IMR-90 (cell line): ENCODE data around the gene PLCH2. TPM values are rescaled to one million over a fixed set of nuclear protein-coding genes. Genes with fewer than 3 reads are reported as not detected.
A peak's percentile ranks its signal among the peaks of the same experiment; 100 is the strongest.

Source experiments
- ATAC-seq: fragments of 200-7000 bp; cut with Tn5 transposase; 2 replicates; pipeline ENCODE4 v1.9.1; 2020; ENCODE audit warnings: low read depth, mild to moderate bottlenecking, moderate library complexity
- BruUV-seq: library from RNA; stranded (reverse); fragments of 400-500 nt; replicated peaks from 2 replicates; lab custom pipeline; 2021; lab: Mats Ljungman, UMichigan
- CTCF ChIA-PET: fragments of 300-600 bp; formaldehyde crosslinking; extraction: SDS; loops from one replicate; lab custom pipeline; 2021; ENCODE audit warnings: antibody characterized with exemption; lab: Yijun Ruan, JAX
- POLR2A ChIA-PET: fragments of 300-600 bp; sonication (Branson Sonifier 250); formaldehyde crosslinking; loops from one replicate; lab custom pipeline; 2022; ENCODE audit warnings: antibody characterized with exemption; ENCODE audit not compliant: unreplicated experiment; lab: Charles Lee
- DNase-seq: peaks from one replicate; pipeline ENCODE4 v3.0.0; 2013
- H2AFZ ChIP-seq: replicated peaks from 2 replicates; pipeline ENCODE3; 2013; ENCODE audit warnings: low read length, mild to moderate bottlenecking; ENCODE audit not compliant: poor library complexity
- H2AK5ac ChIP-seq: 2 replicates; pipeline ENCODE4 v1.6.1; 2013; ENCODE audit warnings: low read depth, low read length, inconsistent platforms
- H2AK9ac ChIP-seq: replicated peaks from 2 replicates; pipeline ENCODE3; 2013; ENCODE audit warnings: mild to moderate bottlenecking, low read depth, low read length, moderate library complexity; ENCODE audit not compliant: poor library complexity
- H2BK120ac ChIP-seq: 2 replicates; pipeline ENCODE4 v1.6.1; 2013; ENCODE audit warnings: low read depth, low read length, inconsistent platforms
- H2BK15ac ChIP-seq: 3 replicates; pipeline ENCODE4 v1.6.1; 2013; ENCODE audit warnings: low read depth, low read length, inconsistent platforms
- H2BK20ac ChIP-seq: 2 replicates; pipeline ENCODE4 v1.6.1; 2013; ENCODE audit warnings: low read depth, mild to moderate bottlenecking, inconsistent platforms, low read length, moderate library complexity
- H2BK5ac ChIP-seq: 2 replicates; pipeline ENCODE4 v1.6.1; 2013; ENCODE audit warnings: mild to moderate bottlenecking, low read depth, low read length, inconsistent platforms; ENCODE audit not compliant: poor library complexity, severe bottlenecking
- H3K14ac ChIP-seq: replicated peaks from 2 replicates; pipeline ENCODE4 v1.6.1; 2013; ENCODE audit warnings: low read depth, low read length, inconsistent platforms
- H3K18ac ChIP-seq: 2 replicates; pipeline ENCODE4 v1.6.1; 2013; ENCODE audit warnings: low read depth, low read length, control low read depth
- H3K23ac ChIP-seq: 2 replicates; pipeline ENCODE4 v1.6.1; 2013; ENCODE audit warnings: low read depth, low read length, inconsistent platforms
- H3K27ac ChIP-seq: 2 replicates; pipeline ENCODE4 v1.5.1; 2013; ENCODE audit warnings: mild to moderate bottlenecking, control low read depth, low read length; ENCODE audit not compliant: insufficient read depth
- H3K27me3 ChIP-seq: 2 replicates; pipeline ENCODE4 v1.6.1; 2013; ENCODE audit warnings: low read length; ENCODE audit not compliant: control insufficient read depth, insufficient read depth
- H3K36me3 ChIP-seq: 2 replicates; pipeline ENCODE4 v1.6.1; 2013; ENCODE audit warnings: low read length, mixed read lengths; ENCODE audit not compliant: control insufficient read depth, insufficient read depth
- H3K4ac ChIP-seq: 2 replicates; pipeline ENCODE4 v1.6.1; 2013; ENCODE audit warnings: low read depth, low read length, inconsistent platforms
- H3K4me1 ChIP-seq: 2 replicates; pipeline ENCODE4 v1.6.1; 2013; ENCODE audit warnings: low read length, mixed read lengths; ENCODE audit not compliant: control insufficient read depth, insufficient read depth
- H3K4me2 ChIP-seq: 2 replicates; pipeline ENCODE4 v1.6.1; 2013; ENCODE audit warnings: low read depth, mild to moderate bottlenecking, control low read depth, low read length, moderate library complexity
- H3K4me3 ChIP-seq: 2 replicates; pipeline ENCODE4 v1.5.1; 2013; ENCODE audit warnings: low read depth, mild to moderate bottlenecking, control low read depth, low read length, moderate library complexity; ENCODE audit not compliant: insufficient read depth
- H3K56ac ChIP-seq: 2 replicates; pipeline ENCODE4 v1.6.1; 2013; ENCODE audit warnings: low read length, inconsistent platforms; ENCODE audit not compliant: insufficient read depth; ENCODE audit errors: extremely low read depth
- H3K79me1 ChIP-seq, 2 experiments: 2 replicates each; pipeline ENCODE4 v1.6.1; 2013; ENCODE audit warnings: low read length in 2 of 2, inconsistent platforms in 1 of 2, low read depth in 1 of 2
- H3K9ac ChIP-seq: 2 replicates; pipeline ENCODE4 v1.6.1; 2013; ENCODE audit warnings: low read depth, low read length, control low read depth
- H3K9me1 ChIP-seq: 2 replicates; pipeline ENCODE4 v1.6.1; 2013; ENCODE audit warnings: low read length, inconsistent platforms; ENCODE audit not compliant: insufficient read depth
- H3K9me3 ChIP-seq: 2 replicates; pipeline ENCODE4 v1.6.1; 2013; ENCODE audit warnings: low read length; ENCODE audit not compliant: control insufficient read depth, insufficient read depth
- H4K20me1 ChIP-seq: 2 replicates; pipeline ENCODE4 v1.6.1; 2013; ENCODE audit warnings: low read length, inconsistent platforms; ENCODE audit not compliant: insufficient read depth
- H4K5ac ChIP-seq: 2 replicates; pipeline ENCODE4 v1.6.1; 2013; ENCODE audit warnings: mild to moderate bottlenecking, low read depth, low read length, control low read depth
- H4K8ac ChIP-seq, 2 experiments: 2 replicates each; pipeline ENCODE4 v1.6.1; 2013; ENCODE audit warnings: low read depth in 2 of 2, low read length in 2 of 2, control low read depth in 1 of 2, inconsistent platforms in 1 of 2
- H4K91ac ChIP-seq: 2 replicates; pipeline ENCODE4 v1.6.1; 2013; ENCODE audit warnings: low read depth, low read length, inconsistent platforms; ENCODE audit not compliant: insufficient read depth
- BHLHE40 ChIP-seq: fragments of 150-350 bp; IDR thresholded peaks from 2 replicates; pipeline ENCODE4 v1.6.1; 2016; ENCODE audit warnings: mild to moderate bottlenecking, low read depth, low read length
- CEBPB ChIP-seq: IDR thresholded peaks from 2 replicates; pipeline ENCODE4 v1.6.1; 2012; ENCODE audit warnings: low read depth, low read length, improper control_type of control experiment
- FOS ChIP-seq: fragments of 150-350 bp; IDR thresholded peaks from 2 replicates; pipeline ENCODE4 v1.6.1; 2016; ENCODE audit warnings: low read depth, low read length
- MAFK ChIP-seq: IDR thresholded peaks from 2 replicates; pipeline ENCODE4 v1.6.1; 2012; ENCODE audit warnings: low read depth, low read length, improper control_type of control experiment
- MAZ ChIP-seq: IDR thresholded peaks from 2 replicates; pipeline ENCODE4 v1.6.1; 2012; ENCODE audit warnings: low read depth, mild to moderate bottlenecking, low read length, improper control_type of control experiment, moderate library complexity, borderline replicate concordance
- MXI1 ChIP-seq: IDR thresholded peaks from 2 replicates; pipeline ENCODE4 v1.6.1; 2012; ENCODE audit warnings: low read depth, mild to moderate bottlenecking, low read length, moderate library complexity, borderline replicate concordance
- NFE2L2 ChIP-seq: fragments of 150-350 bp; IDR thresholded peaks from 2 replicates; pipeline ENCODE4 v1.6.1; 2016; ENCODE audit warnings: low read depth, mild to moderate bottlenecking, low read length
- POLR2A ChIP-seq: IDR thresholded peaks from 2 replicates; pipeline ENCODE4 v1.6.1; 2012; ENCODE audit warnings: mild to moderate bottlenecking, low read depth, low read length
- RAD21 ChIP-seq: IDR thresholded peaks from 2 replicates; pipeline ENCODE4 v1.6.1; 2012; ENCODE audit warnings: low read length, improper control_type of control experiment
- RCOR1 ChIP-seq: IDR thresholded peaks from 2 replicates; pipeline ENCODE4 v1.6.1; 2012; ENCODE audit warnings: mild to moderate bottlenecking, low read length, improper control_type of control experiment; ENCODE audit not compliant: insufficient replicate concordance
- RFX5 ChIP-seq: IDR thresholded peaks from 2 replicates; pipeline ENCODE4 v1.8.0; 2012; ENCODE audit warnings: low read depth, mild to moderate bottlenecking, low read length, moderate library complexity
- WGBS, 2 experiments: methylation state at CpG; one replicate each; pipeline versions ENCODE4 v1.1.5 to v1.1.7; 2013; ENCODE audit warnings: missing lambda C conversion rate in 2 of 2; ENCODE audit not compliant: insufficient read length in 1 of 2; ENCODE audit errors: extremely low coverage in 2 of 2; 5-methylcytosine and 5-hydroxymethylcytosine counted together
- dilution Hi-C: fragments of 300-500 bp; cut with HindIII; formaldehyde crosslinking; loops from one replicate; pipeline ENCODE4 v1.14.3; 2018; ENCODE audit warnings: low sequenced_read_pairs; ENCODE audit not compliant: unreplicated experiment
- in situ Hi-C: fragments of 300-500 bp; cut with MboI; formaldehyde crosslinking; loops from 3 replicates; pipeline ENCODE4 v1.14.3; 2019; ENCODE audit warnings: low sequenced_read_pairs, inconsistent platforms, mixed read lengths
- intact Hi-C: fragments of 100-400 bp; cut with micrococcal nuclease; formaldehyde crosslinking; loops from 2 replicates; pipeline ENCODE4 v1.10.0; 2022
- polyA plus RNA-seq, 3 experiments: library from polyadenylated mRNA; depleted of rRNA; stranded (reverse); fragments of >200 nt; gene quantifications; 2 replicates each; pipeline ENCODE4 v1.2.3, GENCODE V29; 2012; ENCODE audit warnings: low replicate concordance in 1 of 3
- total RNA-seq: library from RNA; depleted of rRNA; stranded (reverse); fragments of >200 nt; gene quantifications from 2 replicates; pipeline ENCODE4 v1.2.3, GENCODE V29; 2012
- TF ChIP-seq, protein P1 (sequence below): fragments of 150-350 bp; IDR thresholded peaks from 2 replicates; pipeline ENCODE4 v1.6.1; 2017; ENCODE audit warnings: mild to moderate bottlenecking, antibody characterized with exemption, low read length, low read depth
- TF ChIP-seq, protein P2 (sequence below): conservative IDR thresholded peaks from 2 replicates; pipeline ENCODE4 v1.5.1; 2012; ENCODE audit warnings: mild to moderate bottlenecking, low read depth, low read length, improper control_type of control experiment
- TF ChIP-seq, protein P3 (sequence below): fragments of 150-350 bp; IDR thresholded peaks from 2 replicates; pipeline ENCODE4 v1.6.1; 2016; ENCODE audit warnings: low read depth, mild to moderate bottlenecking, low read length, moderate library complexity, borderline replicate concordance

Gene PLCH2
- total and polyA plus RNA-seq, 2 of the 4 experiments (the other 2 are of a cell fraction), result 0.18 to 1.9 TPM

DNA sequence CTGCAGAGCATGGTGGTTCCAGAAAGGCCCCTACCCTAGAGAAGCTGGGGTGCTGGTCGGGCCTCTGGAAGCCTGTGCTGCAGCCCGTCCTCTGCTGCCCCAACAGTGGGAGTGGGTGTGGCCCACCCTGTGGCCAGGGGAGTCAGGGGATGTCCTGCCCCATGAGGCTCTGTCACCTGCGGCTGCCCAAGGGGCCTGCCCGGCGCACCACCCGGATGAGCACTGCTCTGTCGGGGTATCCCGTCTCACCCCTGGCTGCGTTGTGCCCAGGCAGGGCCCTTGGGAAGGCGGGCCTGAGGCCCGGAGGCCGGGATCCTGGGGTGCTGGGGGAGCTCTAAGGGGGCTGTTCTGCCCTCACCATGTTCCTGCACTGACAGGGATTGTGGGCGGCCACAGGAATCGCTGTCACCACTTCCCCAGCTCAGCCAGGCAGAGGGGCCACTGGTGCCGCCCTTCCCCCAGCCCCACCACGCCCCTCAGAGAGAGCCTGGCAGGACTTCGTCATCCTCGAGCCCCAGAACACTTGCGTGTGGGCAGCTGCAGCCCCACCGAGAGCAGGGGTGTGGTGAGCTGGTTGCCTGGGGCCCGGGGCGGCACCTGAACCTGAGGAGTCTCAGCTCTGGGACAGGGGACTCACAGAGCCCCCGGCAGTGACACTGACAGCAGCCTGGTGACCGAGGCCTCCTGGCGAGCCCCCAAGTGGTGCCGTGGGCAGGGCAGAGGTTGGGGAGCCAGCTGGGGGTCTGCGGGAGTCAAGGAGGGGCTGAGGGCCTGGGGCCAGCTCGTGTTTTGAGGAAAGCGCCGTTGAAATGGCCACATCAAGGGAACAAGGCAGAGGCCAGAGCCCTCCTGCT is 30.1 kb downstream of the PLCH2 start:
- ChIA-PET CTCF (no interaction called here), POLR2A (no interaction called here)
- H3K14ac ChIP-seq, result no peak overlapping the region
- no peak overlapping the region for H3K4me2 ChIP-seq
- H3K4me3 ChIP-seq, result no peak overlapping the region
- H3K4me1 ChIP-seq, result peaks cover 2% of the 10 kb centered on the region; the same call in 1 of the 2 replicates
- H3K79me1 ChIP-seq, result no peaks in the 10 kb centered on the region
- intact Hi-C loops, result no loop called here
- no peak overlapping the region for H2AFZ ChIP-seq
- peak overlapping the region; percentile 55 for H2AK9ac ChIP-seq
- H3K23ac ChIP-seq, result no peak overlapping the region
- H4K91ac ChIP-seq, result no peak overlapping the region
- H3K27me3 ChIP-seq, result peaks cover 12% of the 10 kb centered on the region; the same call in 1 of the 2 replicates
- no peak overlapping the region for H3K27ac ChIP-seq
- H3K36me3 ChIP-seq, result peaks cover 25% of the 10 kb centered on the region
- ATAC-seq (peak; percentile 5; the same call in 1 of the 2 replicates), DNase-seq (no peak)
- in situ Hi-C loops, result no loop called here
- WGBS, 2 experiments, result 67% methylated on average over 15 of the region's 30 CpGs; no CpG with 5 or more reads in 1 of the 2 experiments
- H3K18ac ChIP-seq, result no peak overlapping the region
- dilution Hi-C loops, result no loop called here
- no peak overlapping the region for H4K8ac ChIP-seq
- H2BK20ac ChIP-seq, result no peak overlapping the region
- H3K4ac ChIP-seq, result no peak overlapping the region
- no peak overlapping the region for H2AK5ac ChIP-seq
- no peak overlapping the region for H3K9ac ChIP-seq
- TF ChIP-seq, protein P1, sequence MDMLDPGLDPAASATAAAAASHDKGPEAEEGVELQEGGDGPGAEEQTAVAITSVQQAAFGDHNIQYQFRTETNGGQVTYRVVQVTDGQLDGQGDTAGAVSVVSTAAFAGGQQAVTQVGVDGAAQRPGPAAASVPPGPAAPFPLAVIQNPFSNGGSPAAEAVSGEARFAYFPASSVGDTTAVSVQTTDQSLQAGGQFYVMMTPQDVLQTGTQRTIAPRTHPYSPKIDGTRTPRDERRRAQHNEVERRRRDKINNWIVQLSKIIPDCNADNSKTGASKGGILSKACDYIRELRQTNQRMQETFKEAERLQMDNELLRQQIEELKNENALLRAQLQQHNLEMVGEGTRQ, result no peak
- no peak for TF ChIP-seq RAD21
- no peak for TF ChIP-seq FOS
- TF ChIP-seq, protein P2, sequence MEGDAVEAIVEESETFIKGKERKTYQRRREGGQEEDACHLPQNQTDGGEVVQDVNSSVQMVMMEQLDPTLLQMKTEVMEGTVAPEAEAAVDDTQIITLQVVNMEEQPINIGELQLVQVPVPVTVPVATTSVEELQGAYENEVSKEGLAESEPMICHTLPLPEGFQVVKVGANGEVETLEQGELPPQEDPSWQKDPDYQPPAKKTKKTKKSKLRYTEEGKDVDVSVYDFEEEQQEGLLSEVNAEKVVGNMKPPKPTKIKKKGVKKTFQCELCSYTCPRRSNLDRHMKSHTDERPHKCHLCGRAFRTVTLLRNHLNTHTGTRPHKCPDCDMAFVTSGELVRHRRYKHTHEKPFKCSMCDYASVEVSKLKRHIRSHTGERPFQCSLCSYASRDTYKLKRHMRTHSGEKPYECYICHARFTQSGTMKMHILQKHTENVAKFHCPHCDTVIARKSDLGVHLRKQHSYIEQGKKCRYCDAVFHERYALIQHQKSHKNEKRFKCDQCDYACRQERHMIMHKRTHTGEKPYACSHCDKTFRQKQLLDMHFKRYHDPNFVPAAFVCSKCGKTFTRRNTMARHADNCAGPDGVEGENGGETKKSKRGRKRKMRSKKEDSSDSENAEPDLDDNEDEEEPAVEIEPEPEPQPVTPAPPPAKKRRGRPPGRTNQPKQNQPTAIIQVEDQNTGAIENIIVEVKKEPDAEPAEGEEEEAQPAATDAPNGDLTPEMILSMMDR, result no peak
- no peak for TF ChIP-seq BHLHE40
- no peak for TF ChIP-seq RCOR1
- no peak for TF ChIP-seq NFE2L2
- TF ChIP-seq MXI1, result no peak
- no peak for TF ChIP-seq MAZ
- no peak for TF ChIP-seq MAFK
- TF ChIP-seq, protein P3, sequence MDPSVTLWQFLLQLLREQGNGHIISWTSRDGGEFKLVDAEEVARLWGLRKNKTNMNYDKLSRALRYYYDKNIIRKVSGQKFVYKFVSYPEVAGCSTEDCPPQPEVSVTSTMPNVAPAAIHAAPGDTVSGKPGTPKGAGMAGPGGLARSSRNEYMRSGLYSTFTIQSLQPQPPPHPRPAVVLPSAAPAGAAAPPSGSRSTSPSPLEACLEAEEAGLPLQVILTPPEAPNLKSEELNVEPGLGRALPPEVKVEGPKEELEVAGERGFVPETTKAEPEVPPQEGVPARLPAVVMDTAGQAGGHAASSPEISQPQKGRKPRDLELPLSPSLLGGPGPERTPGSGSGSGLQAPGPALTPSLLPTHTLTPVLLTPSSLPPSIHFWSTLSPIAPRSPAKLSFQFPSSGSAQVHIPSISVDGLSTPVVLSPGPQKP, result no peak
- no peak for TF ChIP-seq CEBPB
- TF ChIP-seq RFX5, result no peak
- no peak for TF ChIP-seq POLR2A
- BruUV-seq, result no TSS peak
- H2BK15ac ChIP-seq, result no peak overlapping the region
- H3K9me3 ChIP-seq, result no peaks in the 10 kb centered on the region
- H2BK5ac ChIP-seq, result no peak overlapping the region
- no peak overlapping the region for H4K5ac ChIP-seq
- peaks cover 3% of the 10 kb centered on the region; the same call in 1 of the 2 replicates for H4K20me1 ChIP-seq
- no peaks in the 10 kb centered on the region for H3K9me1 ChIP-seq
- H2BK120ac ChIP-seq, result no peak overlapping the region
- no peak overlapping the region for H3K56ac ChIP-seq
